HUES64 (cell line): ENCODE results near the gene EGFLAM.

Experiments
- H3K27ac ChIP-seq: 2 replicates; pipeline ENCODE4 v1.7.0; 2013; ENCODE audit warnings: low read depth, low read length, inconsistent platforms
- H3K27me3 ChIP-seq: 2 replicates; pipeline ENCODE4 v1.6.1; 2013; ENCODE audit warnings: mild to moderate bottlenecking, low read length; ENCODE audit not compliant: insufficient read depth
- H3K36me3 ChIP-seq: 2 replicates; pipeline ENCODE4 v1.6.1; 2013; ENCODE audit warnings: mild to moderate bottlenecking, low read length; ENCODE audit not compliant: insufficient read depth
- H3K4me1 ChIP-seq: 2 replicates; pipeline ENCODE4 v1.6.1; 2013; ENCODE audit warnings: mild to moderate bottlenecking, low read length, moderate library complexity; ENCODE audit not compliant: insufficient read depth
- H3K4me3 ChIP-seq: 2 replicates; pipeline ENCODE4 v1.5.1; 2013; ENCODE audit warnings: mild to moderate bottlenecking, low read length, moderate library complexity
- H3K9ac ChIP-seq: 2 replicates; pipeline ENCODE4 v1.6.1; 2013; ENCODE audit warnings: mild to moderate bottlenecking, low read depth, low read length
- H3K9me3 ChIP-seq: 2 replicates; pipeline ENCODE4 v1.6.1; 2013; ENCODE audit warnings: low read depth, low read length; ENCODE audit not compliant: insufficient read depth
- WGBS: fragments of 150-250, 120-280 bp; methylation state at CpG from one replicate; pipeline ENCODE4 v1.1.7; 2013; ENCODE audit warnings: missing lambda C conversion rate; 5-methylcytosine and 5-hydroxymethylcytosine counted together

EGFLAM gene

GRCh38 chr5:38466424-38467189 lies 208.2 kb downstream of the EGFLAM start:
- Histone ChIP-seq H3K9me3 (no peaks in the 10 kb centered on the region), H3K4me3 (no peak overlapping the region), H3K27me3 (no peaks in the 10 kb centered on the region), H3K36me3 (no peaks in the 10 kb centered on the region), H3K9ac (no peak overlapping the region), H3K27ac (no peak overlapping the region), H3K4me1 (peaks cover 13% of the 10 kb centered on the region)
- WGBS, result 93% methylated on average over 24 of the region's 24 CpGs

GRCh38 chr5:38467353-38468040 lies 209.1 kb downstream of the EGFLAM start:
- no peaks in the 10 kb centered on the region for H3K36me3 ChIP-seq
- H3K4me1 ChIP-seq, result peaks cover 13% of the 10 kb centered on the region
- no peaks in the 10 kb centered on the region for H3K27me3 ChIP-seq
- H3K4me3 ChIP-seq, result no peak overlapping the region
- no peak overlapping the region for H3K9ac ChIP-seq
- 72% methylated on average over 22 of the region's 22 CpGs for WGBS
- H3K9me3 ChIP-seq, result no peaks in the 10 kb centered on the region
- H3K27ac ChIP-seq, result no peak overlapping the region

DNA sequence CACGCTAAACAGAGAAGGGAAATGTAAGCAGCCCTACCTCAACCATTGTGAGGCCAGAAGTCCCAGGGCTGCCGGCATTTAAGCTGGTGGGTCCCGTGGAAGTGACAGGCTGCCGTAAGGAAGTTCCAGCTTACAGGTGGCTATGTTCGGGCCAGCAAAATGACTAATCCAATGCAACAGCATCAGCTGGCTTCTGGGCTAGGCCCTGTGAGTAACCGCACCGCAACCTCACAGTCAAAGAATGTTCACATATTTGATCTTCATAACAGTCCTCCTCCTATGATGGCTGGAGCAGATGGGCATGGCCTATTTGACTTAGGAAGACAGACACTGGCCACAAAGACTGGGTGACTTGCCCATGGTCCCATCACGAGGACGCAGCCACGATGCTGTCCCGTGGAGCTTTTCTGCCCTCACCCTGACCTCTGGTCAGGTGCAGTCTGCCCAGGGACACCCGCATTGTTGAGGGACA lies 209.9 kb downstream of the EGFLAM start:
- 95% methylated on average over 12 of the region's 12 CpGs for WGBS
- no peaks in the 10 kb centered on the region for H3K27me3 ChIP-seq
- no peaks in the 10 kb centered on the region for H3K9me3 ChIP-seq
- no peak overlapping the region for H3K4me3 ChIP-seq
- no peak overlapping the region for H3K9ac ChIP-seq
- peaks cover 13% of the 10 kb centered on the region for H3K4me1 ChIP-seq
- no peaks in the 10 kb centered on the region for H3K36me3 ChIP-seq
- H3K27ac ChIP-seq, result no peak overlapping the region

GRCh38 chr5:38468978-38469706 lies 210.8 kb downstream of the EGFLAM start:
- no peaks in the 10 kb centered on the region for H3K36me3 ChIP-seq
- no peak overlapping the region for H3K4me3 ChIP-seq
- H3K9me3 ChIP-seq, result no peaks in the 10 kb centered on the region
- H3K27me3 ChIP-seq, result no peaks in the 10 kb centered on the region
- H3K9ac ChIP-seq, result no peak overlapping the region
- H3K4me1 ChIP-seq, result peaks cover 13% of the 10 kb centered on the region
- H3K27ac ChIP-seq, result no peak overlapping the region
- 89% methylated on average over 17 of the region's 18 CpGs for WGBS

DNA sequence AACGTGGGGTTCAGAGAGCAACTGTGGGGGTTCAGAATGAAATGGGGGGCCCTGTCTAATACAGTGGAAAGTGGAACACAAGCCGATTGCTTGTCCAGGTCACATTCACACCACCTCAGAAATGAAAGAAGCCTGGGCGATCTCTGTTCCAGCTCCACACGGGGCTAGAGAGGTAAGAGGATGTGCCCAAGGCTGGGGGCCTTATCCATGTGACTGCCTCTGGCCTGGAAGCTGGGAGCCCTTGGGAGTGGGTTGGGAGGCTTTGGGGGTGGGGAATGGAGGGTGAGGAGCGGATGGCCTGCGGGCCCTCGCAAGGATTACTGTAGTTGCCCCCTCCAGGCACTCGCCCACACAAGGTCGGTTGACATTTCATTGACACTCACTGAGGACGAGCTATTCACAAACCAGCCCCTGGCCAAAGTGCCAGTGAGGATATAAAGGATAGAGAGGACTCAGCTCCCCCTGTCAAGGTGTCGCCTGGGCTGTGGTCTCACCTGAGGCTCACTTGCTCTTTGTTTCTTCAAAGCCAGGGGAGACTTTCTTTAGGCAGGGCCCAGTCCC lies 211.4 kb downstream of the EGFLAM start:
- WGBS, result 94% methylated on average over 11 of the region's 11 CpGs
- H3K9me3 ChIP-seq, result no peaks in the 10 kb centered on the region
- H3K9ac ChIP-seq, result no peak overlapping the region
- no peaks in the 10 kb centered on the region for H3K27me3 ChIP-seq
- peaks cover 13% of the 10 kb centered on the region for H3K4me1 ChIP-seq
- H3K4me3 ChIP-seq, result no peak overlapping the region
- H3K36me3 ChIP-seq, result no peaks in the 10 kb centered on the region
- H3K27ac ChIP-seq, result no peak overlapping the region

DNA sequence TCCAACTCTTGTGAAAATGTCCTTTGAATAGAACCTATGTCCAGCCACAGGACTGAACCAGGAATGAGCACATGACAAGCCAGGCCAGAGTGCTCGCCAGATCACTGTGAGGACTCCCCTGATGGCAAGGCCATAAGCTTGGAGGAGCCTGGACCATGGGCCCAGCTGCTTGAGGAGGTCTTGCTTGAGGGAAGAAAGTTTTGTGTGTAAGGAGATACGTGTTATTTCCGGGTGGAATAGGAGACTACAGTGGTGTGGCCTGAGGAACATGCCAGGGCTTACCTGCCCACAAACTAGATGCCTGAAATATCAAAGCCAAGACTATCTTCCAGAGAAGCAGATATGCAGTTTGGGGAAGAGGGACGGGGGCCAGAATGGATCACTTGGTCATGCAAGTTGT lies 213.3 kb downstream of the EGFLAM start:
- Histone ChIP-seq H3K9ac (no peak overlapping the region), H3K36me3 (no peaks in the 10 kb centered on the region), H3K4me1 (peaks cover 13% of the 10 kb centered on the region), H3K27me3 (no peaks in the 10 kb centered on the region), H3K9me3 (no peaks in the 10 kb centered on the region), H3K4me3 (no peak overlapping the region), H3K27ac (no peak overlapping the region)
- 88% methylated on average over 4 of the region's 4 CpGs for WGBS

DNA sequence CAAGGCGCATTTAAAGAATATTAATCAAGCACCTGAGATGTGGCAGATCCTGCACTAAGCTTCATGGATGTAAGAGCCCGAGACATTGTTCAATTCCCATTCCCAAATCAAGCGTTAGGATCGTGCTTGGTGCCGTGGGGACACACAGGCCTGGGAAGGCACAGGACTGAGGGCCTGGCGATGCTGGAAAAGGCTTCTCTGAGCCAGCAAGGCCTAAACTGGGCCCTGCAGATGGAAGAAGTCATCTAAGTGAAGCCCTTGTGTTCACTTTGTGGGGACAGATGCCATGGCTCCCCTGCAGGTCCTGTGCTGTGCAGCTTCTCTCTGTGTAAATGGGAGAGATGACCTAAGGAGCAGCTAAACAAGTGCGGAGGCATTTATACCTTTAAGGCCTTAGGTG lies 214.2 kb downstream of the EGFLAM start:
- Histone ChIP-seq H3K36me3 (no peaks in the 10 kb centered on the region), H3K27ac (no peak overlapping the region), H3K9ac (no peak overlapping the region), H3K4me1 (peaks cover 11% of the 10 kb centered on the region), H3K9me3 (no peaks in the 10 kb centered on the region), H3K4me3 (no peak overlapping the region), H3K27me3 (no peaks in the 10 kb centered on the region)
- 97% methylated on average over 7 of the region's 7 CpGs for WGBS

GRCh38 chr5:38473008-38473407 lies 214.6 kb downstream of the EGFLAM start:
- Histone ChIP-seq H3K27ac (no peak overlapping the region), H3K4me1 (peaks cover 6% of the 10 kb centered on the region), H3K9me3 (no peaks in the 10 kb centered on the region), H3K4me3 (no peak overlapping the region), H3K27me3 (no peaks in the 10 kb centered on the region), H3K36me3 (no peaks in the 10 kb centered on the region), H3K9ac (no peak overlapping the region)
- WGBS, result 72% methylated on average over 8 of the region's 8 CpGs

DNA sequence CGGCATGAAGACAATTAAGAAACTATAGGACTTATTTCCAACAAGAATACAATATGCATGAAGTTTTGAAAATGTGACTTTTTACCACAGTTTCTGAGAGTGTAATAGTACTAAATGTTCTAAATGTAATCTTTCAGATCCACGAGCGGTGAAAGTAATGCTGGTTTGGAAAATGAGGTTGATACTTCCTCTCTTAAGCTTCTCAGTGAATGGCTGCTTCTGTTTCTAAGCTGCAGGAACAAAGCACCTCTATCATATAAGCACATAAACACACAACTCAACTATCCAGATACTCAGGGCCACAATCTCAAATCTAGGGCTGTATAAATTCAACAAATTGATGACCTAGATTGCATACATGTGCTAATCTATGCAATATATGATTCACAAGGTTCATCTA lies 219.8 kb downstream of the EGFLAM start:
- Histone ChIP-seq H3K27me3 (no peaks in the 10 kb centered on the region), H3K4me1 (no peaks in the 10 kb centered on the region), H3K36me3 (peaks cover 8% of the 10 kb centered on the region), H3K27ac (no peak overlapping the region), H3K9ac (no peak overlapping the region), H3K4me3 (no peak overlapping the region), H3K9me3 (no peaks in the 10 kb centered on the region)
- WGBS, result 100% methylated on average over 2 of the region's 3 CpGs

DNA sequence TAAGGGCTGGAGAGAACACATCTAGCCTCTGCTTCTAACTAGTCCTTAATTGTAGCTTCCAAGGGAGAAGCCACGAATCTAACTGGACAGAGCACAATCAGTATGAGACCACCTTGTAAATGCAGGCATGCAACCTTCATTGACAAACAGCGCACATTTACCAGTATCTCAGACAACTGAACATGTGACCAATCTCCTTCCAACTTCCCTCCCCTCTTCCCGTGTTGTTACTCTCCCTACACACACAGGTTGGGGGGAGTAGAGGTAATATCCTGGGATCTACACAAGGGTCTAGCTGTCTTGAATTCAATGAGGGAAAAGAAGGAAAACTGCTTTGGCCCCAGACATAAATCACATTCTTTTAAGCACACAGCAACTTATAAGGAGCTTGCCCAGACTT lies 220.5 kb downstream of the EGFLAM start:
- 93% methylated on average over 2 of the region's 3 CpGs for WGBS
- no peak overlapping the region for H3K27ac ChIP-seq
- H3K9me3 ChIP-seq, result no peaks in the 10 kb centered on the region
- H3K27me3 ChIP-seq, result no peaks in the 10 kb centered on the region
- no peak overlapping the region for H3K4me3 ChIP-seq
- no peak overlapping the region for H3K9ac ChIP-seq
- H3K4me1 ChIP-seq, result no peaks in the 10 kb centered on the region
- peaks cover 8% of the 10 kb centered on the region for H3K36me3 ChIP-seq
